Smooth muscle cell (in vitro differentiated cells): ENCODE measurements around the gene PPP2R5A. TPM values are rescaled to one million over a fixed set of nuclear protein-coding genes. Genes with fewer than 3 reads are reported as not detected.

Source experiments
- DNase-seq: peaks from one replicate; lab custom pipeline; 2025; ENCODE audit not compliant: unreplicated experiment; lab: John Stamatoyannopoulos, UW
- H2AFZ ChIP-seq: fragments of 200-600 bp; sonication (generic); 2 replicates; pipeline ENCODE4 v1.6.0; 2016; ENCODE audit warnings: antibody characterized with exemption, low read depth, mild to moderate bottlenecking
- H3F3A ChIP-seq: fragments of 200-600 bp; sonication (generic); 2 replicates; pipeline ENCODE4 v1.6.0; 2017; ENCODE audit warnings: antibody characterized with exemption, low read depth
- H3K27ac ChIP-seq: fragments of 200-600 bp; sonication (generic); 2 replicates; pipeline ENCODE4 v1.5.1; 2016; ENCODE audit warnings: low read depth, mild to moderate bottlenecking
- H3K27me3 ChIP-seq: fragments of 200-600 bp; sonication (generic); 2 replicates; pipeline ENCODE4 v1.6.1; 2016; ENCODE audit warnings: low read depth, mild to moderate bottlenecking
- H3K36me3 ChIP-seq: fragments of 200-600 bp; sonication (generic); 2 replicates; pipeline ENCODE4 v1.5.1; 2016; ENCODE audit warnings: low read depth
- H3K4me1 ChIP-seq: fragments of 200-600 bp; sonication (generic); 2 replicates; pipeline ENCODE4 v1.5.1; 2016; ENCODE audit warnings: low read depth
- H3K4me2 ChIP-seq: fragments of 200-600 bp; sonication (generic); 2 replicates; pipeline ENCODE4 v1.6.0; 2016; ENCODE audit warnings: mild to moderate bottlenecking
- H3K4me3 ChIP-seq: fragments of 200-600 bp; sonication (generic); 2 replicates; pipeline ENCODE4 v1.5.1; 2016; ENCODE audit warnings: mild to moderate bottlenecking
- H3K79me2 ChIP-seq: fragments of 200-600 bp; sonication (generic); 2 replicates; pipeline ENCODE4 v1.6.0; 2016; ENCODE audit warnings: low read depth, mild to moderate bottlenecking
- H3K9ac ChIP-seq: fragments of 200-600 bp; sonication (generic); 2 replicates; pipeline ENCODE4 v1.6.0; 2016; ENCODE audit warnings: low read depth
- H3K9me3 ChIP-seq: fragments of 200-600 bp; sonication (generic); replicated peaks from 2 replicates; pipeline ENCODE4 v1.5.1; 2016; ENCODE audit warnings: low read depth
- H4K20me1 ChIP-seq: fragments of 200-600 bp; sonication (generic); 2 replicates; pipeline ENCODE4 v1.6.0; 2016; ENCODE audit warnings: low read depth
- WGBS: methylation state at CpG from one replicate; pipeline ENCODE4 v1.1.7; 2016; ENCODE audit warnings: low lambda C conversion rate; 5-methylcytosine and 5-hydroxymethylcytosine counted together
- polyA plus RNA-seq: library from polyadenylated mRNA; unstranded; fragments of >200 nt; fragmentation: Nextera tagmentation; extraction: Ambion mirVana; gene quantifications from 2 replicates; pipeline ENCODE4 v1.2.1, GENCODE V29; 2016
- total RNA-seq: library from RNA; depleted of rRNA; stranded (reverse); fragments of >200 nt; gene quantifications from 2 replicates; pipeline ENCODE4 v1.2.3, GENCODE V29; 2014
- TF ChIP-seq, protein P1 (sequence below): fragments of 200-600 bp; sonication (generic); IDR thresholded peaks from 2 replicates; pipeline ENCODE4 v1.5.1; 2017; ENCODE audit warnings: borderline replicate concordance, mild to moderate bottlenecking, antibody characterized with exemption; ENCODE audit not compliant: insufficient read depth, poor library complexity, severe bottlenecking

Gene PPP2R5A
- total and polyA plus RNA-seq, 2 experiments from 2014 or later: 12.3 to 17.6 TPM

DNA sequence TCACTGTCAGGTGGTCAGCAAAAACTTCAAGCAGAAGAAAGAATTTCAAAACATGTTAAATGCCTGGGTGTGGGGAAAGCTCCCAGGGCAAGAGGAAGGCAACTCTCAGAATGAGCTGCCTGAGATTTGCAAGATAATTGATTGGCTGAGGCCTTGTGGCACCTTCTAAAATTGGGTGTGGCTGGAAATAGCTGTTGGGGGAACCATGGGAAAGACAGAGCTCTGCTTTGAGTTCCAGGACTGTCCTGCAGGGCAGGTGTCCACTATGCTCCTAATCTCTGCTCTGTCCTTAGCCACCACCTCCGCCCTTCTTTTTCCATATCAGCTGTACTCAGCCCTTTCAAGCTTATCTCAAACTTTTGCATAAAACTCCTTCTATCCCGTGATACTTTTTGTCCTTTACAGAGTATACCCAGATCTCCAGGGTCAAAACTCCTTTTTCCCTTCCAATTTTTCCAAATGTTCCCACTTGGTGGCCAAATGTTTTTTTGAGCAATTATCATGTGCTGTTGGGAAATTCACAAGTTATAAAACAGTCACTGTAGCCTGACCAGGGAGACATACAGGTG, 23.8 kb upstream of the PPP2R5A start:
- Histone ChIP-seq H3K9ac (no peak overlapping the region), H3K79me2 (no peaks in the 10 kb centered on the region), H3K27ac (peak overlapping the region; percentile 46), H3K4me1 (no peaks in the 10 kb centered on the region), H2AFZ (no peak overlapping the region), H3K36me3 (no peaks in the 10 kb centered on the region), H3K4me3 (no peak overlapping the region), H4K20me1 (no peaks in the 10 kb centered on the region), H3K9me3 (no peaks in the 10 kb centered on the region), H3K4me2 (no peak overlapping the region), H3F3A (no peaks in the 10 kb centered on the region), H3K27me3 (no peaks in the 10 kb centered on the region)
- TF ChIP-seq, protein P1, sequence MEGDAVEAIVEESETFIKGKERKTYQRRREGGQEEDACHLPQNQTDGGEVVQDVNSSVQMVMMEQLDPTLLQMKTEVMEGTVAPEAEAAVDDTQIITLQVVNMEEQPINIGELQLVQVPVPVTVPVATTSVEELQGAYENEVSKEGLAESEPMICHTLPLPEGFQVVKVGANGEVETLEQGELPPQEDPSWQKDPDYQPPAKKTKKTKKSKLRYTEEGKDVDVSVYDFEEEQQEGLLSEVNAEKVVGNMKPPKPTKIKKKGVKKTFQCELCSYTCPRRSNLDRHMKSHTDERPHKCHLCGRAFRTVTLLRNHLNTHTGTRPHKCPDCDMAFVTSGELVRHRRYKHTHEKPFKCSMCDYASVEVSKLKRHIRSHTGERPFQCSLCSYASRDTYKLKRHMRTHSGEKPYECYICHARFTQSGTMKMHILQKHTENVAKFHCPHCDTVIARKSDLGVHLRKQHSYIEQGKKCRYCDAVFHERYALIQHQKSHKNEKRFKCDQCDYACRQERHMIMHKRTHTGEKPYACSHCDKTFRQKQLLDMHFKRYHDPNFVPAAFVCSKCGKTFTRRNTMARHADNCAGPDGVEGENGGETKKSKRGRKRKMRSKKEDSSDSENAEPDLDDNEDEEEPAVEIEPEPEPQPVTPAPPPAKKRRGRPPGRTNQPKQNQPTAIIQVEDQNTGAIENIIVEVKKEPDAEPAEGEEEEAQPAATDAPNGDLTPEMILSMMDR: no peak
- DNase-seq: no peak
- WGBS: 77% methylated on average over 2 of the region's 2 CpGs

DNA sequence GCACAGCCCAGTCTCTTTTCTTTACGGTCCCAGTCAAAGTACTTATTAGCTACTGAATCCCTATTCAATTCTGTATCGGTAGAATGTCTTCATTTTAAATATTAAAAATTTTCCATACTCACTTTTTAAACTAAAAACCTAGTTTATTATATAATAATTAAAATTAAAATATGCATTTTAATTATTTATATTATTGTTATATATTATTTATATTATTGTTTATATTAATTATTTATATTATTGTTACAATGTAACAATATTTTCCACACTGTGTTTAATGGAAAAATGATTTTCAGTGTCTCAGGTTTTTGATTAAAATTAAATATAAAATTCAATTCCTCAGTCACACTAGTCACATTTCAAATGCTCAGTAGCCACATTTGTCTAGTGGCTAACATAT, 18.2 kb upstream of the PPP2R5A start:
- no peak overlapping the region for H3K4me2 ChIP-seq
- WGBS: 99% methylated on average over 2 of the region's 2 CpGs
- H3K9ac ChIP-seq: no peak overlapping the region
- no peak overlapping the region for H3K27ac ChIP-seq
- H3F3A ChIP-seq: no peaks in the 10 kb centered on the region
- TF ChIP-seq, protein P1: no peak
- DNase-seq: no peak
- no peaks in the 10 kb centered on the region for H3K27me3 ChIP-seq
- no peaks in the 10 kb centered on the region for H3K79me2 ChIP-seq
- no peaks in the 10 kb centered on the region for H3K36me3 ChIP-seq
- H3K9me3 ChIP-seq: no peaks in the 10 kb centered on the region
- no peak overlapping the region for H3K4me3 ChIP-seq
- peaks cover 5% of the 10 kb centered on the region for H3K4me1 ChIP-seq
- no peaks in the 10 kb centered on the region for H4K20me1 ChIP-seq
- H2AFZ ChIP-seq: no peak overlapping the region

DNA sequence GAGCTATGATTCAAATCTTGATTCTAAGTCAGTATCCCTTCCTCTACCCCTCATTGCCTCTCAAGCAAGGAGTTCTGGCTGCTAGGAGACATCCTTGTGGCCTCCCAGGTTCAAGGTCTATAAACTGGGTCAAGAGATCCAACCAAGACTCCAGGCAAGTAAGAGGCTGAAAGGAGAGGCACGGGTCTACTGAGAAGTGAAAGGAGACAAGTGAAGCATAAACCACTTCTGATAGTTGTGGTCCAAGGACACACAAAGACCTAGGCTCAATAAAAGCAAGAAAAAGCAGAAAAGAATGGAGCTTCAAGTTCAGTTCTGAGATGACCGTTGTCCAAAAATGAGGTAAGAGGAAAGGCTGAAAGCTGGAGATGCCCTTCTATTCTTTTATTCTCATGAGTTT, 17.8 kb upstream of the PPP2R5A start:
- Histone ChIP-seq H3F3A (no peaks in the 10 kb centered on the region), H2AFZ (no peak overlapping the region), H3K4me3 (no peak overlapping the region), H3K27me3 (no peaks in the 10 kb centered on the region), H3K4me1 (peaks cover 5% of the 10 kb centered on the region), H3K9me3 (no peaks in the 10 kb centered on the region), H3K79me2 (no peaks in the 10 kb centered on the region), H4K20me1 (no peaks in the 10 kb centered on the region), H3K4me2 (no peak overlapping the region), H3K27ac (no peak overlapping the region), H3K36me3 (no peaks in the 10 kb centered on the region), H3K9ac (no peak overlapping the region)
- TF ChIP-seq, protein P1: no peak
- DNase-seq: no peak
- 86% methylated on average over 2 of the region's 2 CpGs for WGBS

DNA sequence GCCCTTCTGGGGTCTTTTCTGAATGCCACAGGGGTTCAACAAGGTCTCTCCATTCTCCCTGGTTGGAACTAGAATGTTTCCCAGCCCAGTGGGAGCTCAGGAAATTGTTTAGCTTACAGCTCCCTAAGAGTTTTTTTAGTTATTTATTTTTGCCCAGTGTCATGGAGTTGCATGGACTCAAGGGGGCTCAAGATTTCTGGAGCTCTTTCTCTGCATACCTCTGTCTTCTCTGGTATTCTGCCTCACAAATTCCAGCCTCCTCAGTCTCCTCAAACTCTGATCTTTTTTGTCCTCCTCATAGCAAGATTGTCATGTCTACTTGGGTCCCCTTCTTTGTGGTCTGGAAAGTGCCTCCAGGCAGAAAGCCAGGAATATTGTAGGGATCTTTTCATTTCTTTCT, 15.9 kb upstream of the PPP2R5A start:
- no peak overlapping the region for H2AFZ ChIP-seq
- no peaks in the 10 kb centered on the region for H3K27me3 ChIP-seq
- H3K9ac ChIP-seq: no peak overlapping the region
- no peak overlapping the region for H3K27ac ChIP-seq
- no peaks in the 10 kb centered on the region for H3K36me3 ChIP-seq
- H3K79me2 ChIP-seq: no peaks in the 10 kb centered on the region
- H3K4me1 ChIP-seq: peaks cover 5% of the 10 kb centered on the region
- no peaks in the 10 kb centered on the region for H3F3A ChIP-seq
- DNase-seq: no peak
- TF ChIP-seq, protein P1: no peak
- H3K4me3 ChIP-seq: no peak overlapping the region
- H4K20me1 ChIP-seq: no peaks in the 10 kb centered on the region
- H3K9me3 ChIP-seq: no peaks in the 10 kb centered on the region
- H3K4me2 ChIP-seq: no peak overlapping the region
